GM18526 (cell line): ENCODE results near the gene AGBL3.

Experiments used
- POLR2A ChIP-seq: IDR thresholded peaks from 3 replicates; pipeline ENCODE4 v1.6.1; 2011; ENCODE audit not compliant: insufficient read length; ENCODE audit errors: extremely low read depth

AGBL3 gene

GRCh38 chr7:134996097-134996550 is 9.8 kb downstream of the AGBL3 start:
- TF ChIP-seq POLR2A, result no peak

GRCh38 chr7:134997214-134997885 is 11.0 kb downstream of the AGBL3 start:
- no peak for TF ChIP-seq POLR2A

- no peak for TF ChIP-seq POLR2A
Observed at GRCh38 chr7:134999136-134999535, 12.8 kb downstream of the AGBL3 start.

DNA sequence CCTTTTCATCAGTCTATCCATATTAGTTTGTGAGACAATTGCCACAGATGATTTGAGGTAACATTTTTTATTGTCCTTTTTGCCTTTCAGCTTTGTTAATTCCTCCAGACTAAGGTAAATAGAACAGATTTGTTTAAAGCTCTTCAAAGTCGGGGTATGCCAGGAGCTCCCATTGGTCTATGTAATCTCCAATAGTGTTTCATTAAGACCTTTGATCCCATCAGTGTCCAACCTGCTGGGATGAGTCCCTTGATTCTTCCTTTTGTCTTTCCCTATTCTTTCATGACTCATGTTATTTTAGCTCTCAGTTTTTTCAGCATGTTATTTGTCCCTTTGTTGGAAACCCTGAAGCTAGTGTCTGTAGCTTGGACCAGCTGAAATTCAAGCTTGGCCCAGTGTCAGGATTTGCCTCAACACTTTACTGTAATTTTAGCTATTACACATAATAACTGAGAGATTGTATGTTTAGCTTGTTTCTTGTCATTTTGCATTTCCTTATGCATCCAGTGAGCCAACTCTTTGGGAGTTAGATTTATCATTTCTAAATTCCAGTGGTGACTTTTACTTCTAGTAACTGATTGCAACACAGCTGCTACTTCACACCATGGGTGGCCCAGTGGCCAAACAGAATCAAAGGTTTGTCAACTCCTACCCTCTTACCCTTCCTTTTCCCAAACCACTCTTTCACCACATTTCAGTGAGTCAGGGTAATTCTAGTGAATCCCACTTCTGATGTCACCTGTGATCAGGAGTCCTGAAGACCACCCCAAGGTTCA is 15.3 kb downstream of the AGBL3 start:
- no peak for TF ChIP-seq POLR2A

GRCh38 chr7:135012229-135012628 is 25.9 kb downstream of the AGBL3 start:
- no peak for TF ChIP-seq POLR2A

DNA sequence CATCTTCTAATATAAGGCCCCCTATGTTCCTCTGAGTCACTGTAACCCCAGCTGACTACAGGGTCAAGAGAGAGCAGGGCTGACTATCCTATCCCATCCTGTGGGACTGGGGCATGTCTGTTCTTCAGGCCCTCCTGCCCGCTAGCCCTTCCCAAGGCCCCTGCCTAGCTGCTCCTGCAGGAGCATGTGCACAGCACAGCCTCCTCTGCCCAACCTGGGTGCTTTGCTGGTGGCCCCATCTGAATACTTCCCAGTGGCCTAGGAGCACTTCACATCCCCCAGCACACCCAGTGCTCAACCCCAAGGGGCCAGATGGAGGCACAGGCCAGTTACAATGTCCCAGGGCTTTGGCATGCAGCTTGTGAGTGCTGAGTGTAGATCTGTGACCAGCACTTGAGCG is 37.3 kb downstream of the AGBL3 start:
- TF ChIP-seq POLR2A, result no peak

DNA sequence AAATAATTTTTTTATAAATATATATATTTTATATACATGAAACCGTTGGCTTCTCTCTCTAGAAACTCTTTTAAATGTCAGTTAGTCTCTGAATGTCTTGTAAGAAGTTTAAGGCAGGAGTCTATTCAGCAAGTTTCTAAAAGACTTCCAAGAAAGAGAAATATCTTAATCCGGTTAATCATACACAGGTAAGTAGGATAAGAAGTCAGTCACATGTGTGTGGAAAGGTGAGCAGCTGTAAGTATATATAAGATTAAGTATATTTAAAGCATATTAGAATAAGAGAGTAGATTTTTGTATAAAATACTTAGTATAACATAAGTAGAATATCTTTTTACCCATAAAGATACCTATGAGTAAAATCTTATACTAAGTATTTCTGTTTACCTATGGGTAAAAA is 48.9 kb downstream of the AGBL3 start:
- no peak for TF ChIP-seq POLR2A

- TF ChIP-seq POLR2A, result no peak
Observed at GRCh38 chr7:135074096-135074495, 87.8 kb downstream of the AGBL3 start.

DNA sequence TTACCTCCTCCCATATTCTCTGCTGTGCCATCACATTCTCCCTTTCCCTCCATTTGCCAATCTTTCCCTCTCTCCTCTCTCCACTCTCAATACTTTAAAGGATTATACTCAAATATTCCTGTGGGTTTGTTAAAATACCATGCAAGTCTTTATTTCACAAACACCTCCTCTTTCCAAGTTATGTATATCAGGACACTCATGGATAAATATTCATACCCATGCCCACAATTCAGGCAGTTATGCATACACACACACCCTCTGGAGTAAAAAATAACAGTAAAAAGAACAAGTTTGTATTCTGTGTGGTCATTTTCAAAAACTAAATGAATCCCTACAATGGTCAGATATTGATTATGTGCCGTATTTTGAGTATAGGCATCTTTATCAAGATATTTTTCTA is 88.2 kb downstream of the AGBL3 start:
- TF ChIP-seq POLR2A, result no peak

DNA sequence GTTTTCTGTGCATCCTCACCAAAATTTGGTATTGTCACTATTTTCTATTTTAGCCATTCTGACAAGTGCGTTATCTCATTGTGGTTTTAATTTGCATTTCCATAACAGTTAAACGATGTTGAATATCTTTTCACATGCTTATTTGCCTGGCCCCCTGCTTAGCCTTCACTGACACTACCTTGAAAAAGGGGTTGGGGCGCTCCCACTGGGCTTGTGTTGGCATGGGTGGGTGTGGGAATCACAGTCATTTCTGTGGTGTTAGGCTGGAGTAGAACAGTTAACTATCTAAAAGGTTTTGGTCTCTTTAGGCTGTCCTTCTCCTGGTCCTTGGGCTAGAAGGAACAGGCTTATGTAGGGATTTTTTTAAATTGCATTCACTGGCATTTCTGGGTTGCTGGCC is 89.4 kb downstream of the AGBL3 start:
- TF ChIP-seq POLR2A, result no peak

DNA sequence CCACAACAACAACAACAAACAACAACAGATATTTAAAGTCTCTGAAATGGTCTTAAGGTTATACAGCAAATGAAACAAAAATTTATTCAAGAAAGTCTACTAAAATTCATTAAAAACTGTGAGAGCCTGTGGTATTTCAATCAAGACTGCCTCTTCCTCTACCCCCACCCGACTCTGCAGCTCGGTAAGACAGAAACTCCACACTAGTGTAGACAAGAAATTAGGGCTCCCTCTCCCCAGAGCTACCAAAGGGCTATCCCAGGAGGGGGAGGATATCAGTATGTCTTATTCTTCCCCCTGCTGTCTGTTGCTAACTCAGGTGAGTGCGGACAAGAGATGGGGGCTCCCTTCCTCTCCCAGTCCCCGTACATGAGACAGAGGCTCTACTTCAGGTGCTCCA is 90.6 kb downstream of the AGBL3 start:
- no peak for TF ChIP-seq POLR2A

GRCh38 chr7:135077642-135078041 is 91.3 kb downstream of the AGBL3 start:
- TF ChIP-seq POLR2A, result no peak

- no peak for TF ChIP-seq POLR2A
Observed at GRCh38 chr7:135078051-135078450, 91.7 kb downstream of the AGBL3 start.

DNA sequence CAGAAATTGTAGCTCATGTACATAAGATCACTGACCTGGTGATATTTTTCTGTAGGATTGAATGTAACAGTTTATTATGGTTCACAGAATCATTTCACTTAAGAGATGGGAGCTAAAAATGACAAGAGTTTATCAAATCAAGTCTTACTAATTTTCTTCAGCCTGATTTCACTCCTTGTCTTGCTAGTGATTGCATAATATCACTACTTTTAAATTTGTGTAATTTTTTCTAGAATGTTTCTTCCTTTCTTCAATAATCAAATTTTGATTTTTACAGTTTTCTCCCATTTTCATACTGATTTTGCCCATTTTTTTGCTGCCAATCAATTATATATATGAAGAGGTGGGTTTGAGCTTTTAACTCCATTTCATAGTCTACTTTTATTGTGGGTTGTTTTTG is 92.8 kb downstream of the AGBL3 start:
- TF ChIP-seq POLR2A, result no peak

- TF ChIP-seq POLR2A, result no peak
Observed at GRCh38 chr7:135083005-135083404, 96.7 kb downstream of the AGBL3 start.

- no peak for TF ChIP-seq POLR2A
Observed at GRCh38 chr7:135088566-135088965, 102.3 kb downstream of the AGBL3 start.

- no peak for TF ChIP-seq POLR2A
Observed at GRCh38 chr7:135091717-135092116, 105.4 kb downstream of the AGBL3 start.
